NCI-H2227 treated with DMSO at 0.1 percent for 48 hours (cell line): ENCODE data around the gene MTOR.
"Not testable (repeated sequence)": the region's sequence is repeated elsewhere in the genome, so short reads cannot be mapped to it uniquely, and the experiment has no call there.

Experiments
- DNase-seq: peaks from one replicate; lab custom pipeline; 2025; lab: John Stamatoyannopoulos, UW

MTOR gene

GRCh38 chr1:11180342-11180744 lies 82.0 kb downstream of the MTOR start:
- DNase-seq: no peak

DNA sequence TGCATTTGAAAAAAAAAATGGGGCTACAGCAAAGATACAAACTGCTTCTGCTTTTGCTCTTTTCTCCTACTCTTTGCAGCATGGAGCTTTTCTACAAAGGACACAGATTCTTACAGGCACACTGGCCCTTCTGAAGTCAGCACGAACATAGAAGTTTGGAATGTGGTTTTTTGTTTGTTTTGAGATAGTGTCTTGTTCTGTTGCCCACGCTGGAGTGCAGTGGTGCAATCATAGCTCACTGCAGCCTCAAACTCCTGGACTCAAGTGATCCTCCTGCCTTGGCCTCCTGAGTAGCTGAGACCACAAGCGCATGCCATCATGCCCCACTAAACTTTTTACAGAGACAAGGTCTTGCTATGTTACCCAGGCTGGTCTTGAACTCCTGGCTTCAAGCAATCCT lies 82.6 kb downstream of the MTOR start:
- DNase-seq: not testable (repeated sequence)

DNA sequence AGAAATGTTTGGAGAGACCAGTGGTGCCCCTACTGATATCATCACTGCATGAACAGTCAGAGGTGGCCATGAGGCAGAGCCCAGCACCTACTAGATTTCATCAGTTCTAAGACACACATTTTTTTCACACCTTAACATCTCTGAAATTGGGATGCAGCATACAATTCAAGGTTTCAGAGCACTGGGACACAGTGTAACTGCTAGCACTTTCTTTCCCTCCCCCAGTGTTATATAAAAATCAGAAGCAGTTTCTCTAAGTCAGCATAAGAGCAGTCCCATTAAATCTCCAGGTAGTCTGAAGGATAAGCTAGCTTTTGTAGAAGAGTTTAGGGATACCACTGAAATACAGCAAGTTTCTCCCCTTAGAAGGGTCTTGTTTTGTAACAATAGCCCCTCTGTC lies 83.2 kb downstream of the MTOR start:
- no peak for DNase-seq

- peak; percentile 91 for DNase-seq
Measured at GRCh38 chr1:11178021-11179015, 84.0 kb downstream of the MTOR start.

DNA sequence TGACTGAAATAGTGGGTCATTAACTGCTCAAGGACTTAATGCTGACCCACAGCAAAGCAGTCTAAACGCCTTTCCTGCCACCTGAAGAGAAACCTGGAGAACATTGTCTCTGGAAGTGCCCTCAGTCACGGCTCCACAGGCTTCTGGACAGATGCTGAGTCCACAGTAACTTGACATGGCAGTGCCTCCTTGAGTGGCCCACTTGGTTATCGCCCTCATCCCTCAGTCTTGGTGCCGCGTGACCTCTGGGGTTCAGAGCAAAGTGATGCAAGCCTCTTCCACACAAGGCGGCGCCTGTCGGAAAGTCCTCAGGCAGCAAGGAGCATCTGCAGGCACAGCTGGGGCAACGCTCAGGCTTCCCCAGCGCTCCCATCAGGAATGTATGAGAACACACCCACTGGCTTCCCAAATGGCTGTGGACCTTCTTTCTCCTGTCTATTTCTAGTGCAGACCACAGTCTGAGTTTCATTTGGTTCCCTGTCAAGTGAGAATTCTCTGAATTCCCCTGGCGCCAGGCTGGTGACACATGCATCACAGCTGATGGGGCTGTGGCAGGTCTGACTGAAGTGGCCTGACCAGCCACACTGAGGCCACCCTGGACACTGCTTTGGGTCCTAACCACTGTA lies 86.2 kb downstream of the MTOR start:
- DNase-seq: no peak

DNA sequence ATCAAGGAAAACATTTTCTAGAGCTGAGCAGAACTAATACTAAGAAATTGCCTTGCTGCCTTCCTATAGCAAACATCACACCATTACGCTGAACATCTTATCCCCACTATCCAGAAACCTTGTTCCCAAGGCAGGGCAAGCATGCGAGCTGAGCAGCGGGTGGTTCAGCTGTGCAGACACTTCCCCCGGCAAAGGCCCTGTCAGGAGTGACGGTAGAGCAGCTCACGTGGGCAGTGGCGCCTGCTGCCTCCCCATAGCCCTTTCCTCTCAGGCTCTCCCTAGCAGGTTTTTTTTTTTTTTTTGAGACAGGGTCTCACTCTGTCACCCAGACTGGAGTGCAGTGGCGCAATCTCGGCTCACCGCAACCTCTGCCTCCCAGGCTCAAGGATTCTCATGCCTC lies 86.9 kb downstream of the MTOR start:
- no peak for DNase-seq

- DNase-seq: no peak
Measured at GRCh38 chr1:11174261-11174942, 87.9 kb downstream of the MTOR start.

- DNase-seq: no peak
Measured at GRCh38 chr1:11170102-11170501, 92.2 kb downstream of the MTOR start.

GRCh38 chr1:11169202-11169601 lies 93.1 kb downstream of the MTOR start:
- DNase-seq: no peak

DNA sequence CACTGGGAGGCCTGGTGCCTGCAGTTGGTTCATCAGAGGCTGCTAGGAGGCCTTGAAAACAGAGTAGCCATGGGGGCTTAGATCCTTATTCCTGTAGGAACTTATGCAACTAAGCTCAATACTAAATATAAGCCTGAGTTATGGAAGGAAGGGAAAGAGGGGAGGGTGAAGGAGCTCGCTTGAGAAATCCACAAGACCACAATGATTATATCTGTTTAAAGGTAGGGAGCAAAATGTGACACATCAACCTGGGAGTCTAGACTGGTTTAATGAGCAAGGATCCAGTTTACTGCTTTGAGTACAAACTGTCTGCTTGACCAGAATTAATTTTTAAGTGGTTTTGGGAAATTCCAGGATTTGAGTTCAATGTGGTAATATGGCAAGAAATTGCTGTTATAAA lies 93.6 kb downstream of the MTOR start:
- no peak for DNase-seq

DNA sequence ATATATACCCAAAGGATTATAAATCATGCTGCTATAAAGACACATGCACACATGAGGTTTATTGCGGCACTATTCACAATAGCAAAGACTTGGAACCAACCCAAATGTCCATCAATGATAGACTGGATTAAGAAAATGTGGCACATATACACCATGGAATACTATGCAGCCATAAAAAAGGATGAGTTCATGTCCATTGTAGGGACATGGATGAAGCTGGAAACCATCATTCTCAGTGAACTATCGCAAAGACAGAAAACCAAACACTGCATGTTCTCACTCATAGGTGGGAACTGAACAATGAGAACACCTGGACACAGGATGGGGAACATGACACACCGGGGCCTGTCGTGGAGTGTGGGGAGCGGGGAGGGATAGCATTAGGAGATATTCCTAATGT lies 95.6 kb downstream of the MTOR start:
- not testable (repeated sequence) for DNase-seq

- DNase-seq: not testable (repeated sequence)
Measured at GRCh38 chr1:11162752-11163151, 99.6 kb downstream of the MTOR start.

DNA sequence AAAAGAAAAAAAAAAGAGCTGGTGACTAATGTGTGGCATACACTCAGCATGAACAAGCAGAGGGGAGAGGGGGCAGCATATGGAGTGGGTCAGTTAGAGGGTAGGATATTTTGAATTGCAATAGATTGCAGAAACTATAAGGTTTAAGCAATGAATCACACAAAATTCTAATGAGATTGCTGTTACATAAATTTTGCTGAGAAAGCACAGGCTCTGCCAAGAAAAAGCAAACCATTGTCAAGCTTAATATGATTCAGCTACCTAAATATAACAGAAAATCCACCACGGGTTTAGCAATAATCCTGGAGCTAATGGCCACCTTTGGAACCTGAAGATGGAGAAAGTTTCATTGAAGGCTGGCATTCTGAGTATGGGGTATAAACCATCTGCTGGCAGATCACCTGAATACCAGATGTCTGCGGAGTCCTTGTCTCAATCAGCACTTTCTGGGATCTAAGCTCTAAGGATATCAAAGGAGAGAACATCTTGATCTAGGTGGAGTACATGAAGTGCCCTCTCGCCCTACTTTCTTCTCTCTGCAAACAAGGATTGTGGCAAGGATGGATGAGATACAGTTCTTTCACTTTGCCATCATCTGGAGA lies 103.5 kb downstream of the MTOR start:
- DNase-seq: no peak

DNA sequence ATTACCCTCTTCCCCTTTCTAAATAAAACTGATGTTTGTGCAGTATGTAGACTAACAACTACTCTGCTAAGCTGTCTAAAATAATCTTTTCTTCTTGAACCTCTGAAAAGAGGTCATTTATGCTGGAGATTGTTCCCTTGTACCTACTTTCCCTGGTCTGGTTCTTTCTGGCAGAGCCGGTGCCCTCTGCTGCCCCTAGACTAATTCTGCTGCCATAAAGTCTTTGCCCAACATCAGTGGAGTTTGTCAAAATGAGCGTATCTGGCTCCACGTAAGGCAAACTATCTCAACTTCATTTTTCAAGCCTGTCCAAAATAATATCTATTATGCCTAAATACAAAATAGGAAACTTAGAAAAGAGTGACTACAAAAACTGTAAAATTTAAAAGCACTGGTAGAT lies 104.1 kb downstream of the MTOR start:
- DNase-seq: no peak

DNA sequence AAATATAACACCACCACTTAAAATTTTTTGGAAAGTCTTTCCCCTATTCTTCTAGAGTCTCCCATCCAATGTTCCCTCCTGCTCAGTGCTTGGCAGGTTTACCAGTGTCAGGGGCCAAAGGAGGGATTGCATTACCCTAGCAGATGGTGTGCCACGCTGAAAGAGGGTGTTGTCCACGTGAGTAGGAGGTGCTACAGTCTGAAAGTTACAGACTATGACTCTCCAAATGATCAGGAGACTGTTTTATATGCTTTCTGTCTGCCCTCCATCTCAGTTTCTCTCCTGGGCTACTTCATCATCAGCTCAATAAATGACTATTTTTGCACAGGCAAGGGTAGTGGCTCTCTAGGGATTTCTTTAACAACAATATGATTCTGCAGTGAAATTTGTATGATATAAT lies 104.5 kb downstream of the MTOR start:
- DNase-seq: no peak

- DNase-seq: no peak
Measured at GRCh38 chr1:11157394-11157793, 105.0 kb downstream of the MTOR start.

- no peak for DNase-seq
Measured at GRCh38 chr1:11156963-11157362, 105.4 kb downstream of the MTOR start.

GRCh38 chr1:11156441-11156840 lies 105.9 kb downstream of the MTOR start:
- DNase-seq: no peak

DNA sequence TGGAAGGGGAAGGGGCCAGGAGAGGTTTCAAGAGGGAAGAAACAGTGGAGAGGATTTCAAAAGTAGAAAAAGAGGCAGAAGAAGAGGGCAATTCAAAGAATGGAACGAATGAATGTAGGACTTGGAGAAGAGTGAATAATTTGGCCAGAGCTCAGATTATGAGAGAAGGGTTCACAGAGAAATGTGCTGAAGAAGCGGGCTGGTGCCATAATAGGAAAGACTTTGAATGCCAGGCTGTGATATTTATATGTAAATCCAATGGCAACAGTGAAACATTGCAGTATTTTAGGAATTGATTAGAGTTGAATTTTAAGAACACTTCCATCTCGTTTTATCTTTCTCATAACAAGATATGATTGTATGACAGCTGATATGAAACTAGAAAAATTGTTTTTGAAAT lies 109.2 kb downstream of the MTOR start:
- no peak for DNase-seq

GRCh38 chr1:11152755-11153154 lies 109.6 kb downstream of the MTOR start:
- no peak for DNase-seq

DNA sequence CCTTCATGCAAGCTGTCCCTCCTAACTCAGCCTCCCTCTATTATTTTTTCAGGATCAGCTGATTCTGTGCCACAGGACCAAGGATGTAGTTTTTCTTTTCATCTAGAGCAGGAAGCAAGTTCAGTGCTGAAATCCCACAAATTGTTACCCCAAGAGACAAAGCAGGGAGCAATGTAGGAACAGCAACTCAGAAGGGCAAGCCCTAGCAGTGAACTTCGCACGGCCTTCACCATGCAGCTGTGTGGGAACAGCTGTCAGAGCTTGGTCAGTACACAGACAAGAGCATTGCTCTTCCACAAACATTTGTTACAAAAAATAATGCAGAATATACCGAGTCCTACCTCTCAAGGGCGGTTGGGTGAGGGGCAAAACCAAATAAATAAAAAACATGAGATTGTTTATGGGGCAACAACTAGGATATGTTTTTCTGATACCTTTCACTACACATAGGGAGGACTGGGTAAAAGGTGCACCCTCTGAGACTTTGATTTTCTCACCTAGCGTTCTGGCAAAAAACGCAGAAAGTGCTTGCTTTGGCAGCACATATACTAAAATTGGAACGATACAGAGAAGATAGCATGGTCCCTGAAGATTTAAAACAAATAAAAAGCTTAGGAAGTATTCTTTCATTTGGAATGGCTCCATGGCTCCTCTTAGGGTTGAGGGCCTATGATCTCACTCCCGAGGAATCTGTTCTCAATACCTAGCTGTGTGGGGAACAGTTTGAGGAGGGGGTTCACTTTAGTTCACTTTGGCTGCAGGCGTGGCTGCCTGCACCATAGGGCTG lies 110.3 kb downstream of the MTOR start:
- DNase-seq: no peak

- no peak for DNase-seq
Measured at GRCh38 chr1:11151114-11151513, 111.2 kb downstream of the MTOR start.
